ENCODE data around the gene SUMO3. TPM values are rescaled to one million over a fixed set of nuclear protein-coding genes. Genes with fewer than 3 reads are reported as not detected.

Gene SUMO3
- total and polyA plus RNA-seq, 2 of the 13 experiments (the other 11 are each of a cell fraction or from before 2014, with no cell fraction given): 51.4 to 92.4 TPM

GRCh38 chr21:44800971-44801467 is 16.8 kb downstream of the SUMO3 start:
- in situ Hi-C loops (cut with HindIII; ENCODE audit: extremely low pct_ligation_motif_present, low pct_unique_long_range_greater_than_20kb): loop anchor here (5.0 kb wide), 2 partner anchors 46 to 111 kb away; no protein-coding TSS in a partner anchor
- Histone ChIP-seq H3K9me3 (ENCODE audit: low read length) (no peaks in the 10 kb centered on the region), H3K4me2 (ENCODE audit: low read depth, low read length) (peak overlapping the region; percentile 99), H3K27me3 (ENCODE audit: control insufficient read depth in 1 of 2, insufficient read depth in 2 of 2, low read length in 2 of 2) (no peaks in the 10 kb centered on the region; a peak in 1 of 5 replicates), H3K27ac (ENCODE audit: extremely low read length, insufficient read depth, low read length) (peak overlapping the region; percentile 88), H3K79me2 (ENCODE audit: insufficient read depth, low read length) (peaks cover 56% of the 10 kb centered on the region), H3K4me1 (ENCODE audit: insufficient read depth, low read length) (peaks cover 51% of the 10 kb centered on the region), H3K36me3 (replicated peaks in 1 of 2; ENCODE audit: control insufficient read depth in 1 of 2, insufficient read depth in 2 of 2, low read length in 2 of 2) (peaks cover 3 to 25% of the 10 kb centered on the region in 2 experiments), H4K20me1 (ENCODE audit: insufficient read depth, low read length) (peaks cover 14% of the 10 kb centered on the region), H3K4me3 (replicated peaks in 1 of 3; ENCODE audit: insufficient read depth in 1 of 3, low read depth in 2 of 3, low read length in 3 of 3) (peak overlapping the region; percentile 79 to 86 (median 80)), H2AFZ (ENCODE audit: low read length) (no peak overlapping the region), H3K9ac (ENCODE audit: insufficient read depth, low read depth, low read length) (peak overlapping the region; percentile 85)
- ATAC-seq: peak; percentile 46
- intact Hi-C loops (cut with micrococcal nuclease; ENCODE audit: unreplicated experiment): loop anchor here (1.0 to 5.0 kb wide), 5 partner anchors 45 to 131 kb away; partner anchors contain the start of gene PTTG1IP
- BruUV-seq (replicated peaks): no TSS peak
- ChIA-PET CTCF (ENCODE audit: low intra/inter-chr PET ratio, low total read pairs) (interaction anchor here (1.7 kb wide), 2 partner anchors 45 to 111 kb away, joined by 4 to 7 read pairs; no protein-coding TSS in a partner anchor), POLR2A (interaction anchor here (0.6 to 5.6 kb wide), 20 partner anchors 8 to 295 kb away, joined by 3 to 31 read pairs (median 6); partner anchors contain the start of genes PTTG1IP and SUMO3)
- 2% methylated on average over 17 of the region's 17 CpGs for WGBS (ENCODE audit: low lambda C conversion rate)
- no peak for FAIRE-seq
- peak; percentile 44 for DNase-seq (ENCODE audit: low spot score)
- TF ChIP-seq SNAI1 (CRISPR knock-in tag; IDR thresholded peaks at IDR 0.05; ENCODE audit: borderline replicate concordance) (0 out of 2 replicates have a peak, but pooled peaks have one; percentile 4), ZNF839 (CRISPR knock-in tag; IDR thresholded peaks at IDR 0.05; ENCODE audit: borderline replicate concordance) (no peak), LCORL (IDR thresholded peaks at IDR 0.05) (no peak), LCORL (CRISPR knock-in tag; IDR thresholded peaks at IDR 0.05) (0 out of 2 replicates have a peak, but pooled peaks have one; percentile 13), HDAC1 (CRISPR knock-in tag; IDR thresholded peaks at IDR 0.05) (no peak), SNRNP70 (IDR thresholded peaks at IDR 0.05; ENCODE audit: low read depth, low read length) (no peak), ZNF792 (CRISPR knock-in tag; IDR thresholded peaks at IDR 0.05) (no peak), ZNF264 (CRISPR knock-in tag; IDR thresholded peaks at IDR 0.05) (0 out of 2 replicates have a peak, but pooled peaks have one; percentile 27), SRSF4 (IDR thresholded peaks at IDR 0.05; ENCODE audit: low read depth, low read length, poor library complexity, severe bottlenecking) (no peak), ZNF224 (CRISPR knock-in tag; IDR thresholded peaks at IDR 0.05) (0 out of 2 replicates have a peak, but pooled peaks have one; percentile 8), THAP7 (CRISPR knock-in tag; IDR thresholded peaks at IDR 0.05) (no peak), ZNF790 (CRISPR knock-in tag; IDR thresholded peaks at IDR 0.05; ENCODE audit: borderline replicate concordance) (no peak), TCF12 (IDR thresholded peaks at IDR 0.05) (no peak), TCF12 (CRISPR knock-in tag; IDR thresholded peaks at IDR 0.05) (no peak)
- TF ChIP-seq, protein P1, sequence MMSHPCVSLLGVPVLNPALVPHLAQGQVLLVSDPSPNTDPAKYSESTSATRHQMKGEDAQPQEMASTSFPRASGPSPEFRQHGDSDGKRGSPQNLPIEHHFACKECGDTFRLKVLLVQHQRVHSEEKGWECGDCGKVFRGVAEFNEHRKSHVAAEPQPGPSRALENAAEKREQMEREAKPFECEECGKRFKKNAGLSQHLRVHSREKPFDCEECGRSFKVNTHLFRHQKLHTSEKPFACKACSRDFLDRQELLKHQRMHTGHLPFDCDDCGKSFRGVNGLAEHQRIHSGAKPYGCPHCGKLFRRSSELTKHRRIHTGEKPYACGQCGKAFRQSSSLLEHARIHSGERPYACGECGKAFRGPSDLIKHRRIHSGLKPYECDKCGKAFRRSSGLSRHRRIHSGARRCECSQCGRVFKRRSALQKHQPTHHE (CRISPR knock-in tag; IDR thresholded peaks at IDR 0.05; ENCODE audit: borderline replicate concordance): no peak
- TF ChIP-seq, protein P2, sequence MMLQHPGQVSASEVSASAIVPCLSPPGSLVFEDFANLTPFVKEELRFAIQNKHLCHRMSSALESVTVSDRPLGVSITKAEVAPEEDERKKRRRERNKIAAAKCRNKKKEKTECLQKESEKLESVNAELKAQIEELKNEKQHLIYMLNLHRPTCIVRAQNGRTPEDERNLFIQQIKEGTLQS (CRISPR knock-in tag; IDR thresholded peaks at IDR 0.05): no peak
- TF ChIP-seq, protein P3, sequence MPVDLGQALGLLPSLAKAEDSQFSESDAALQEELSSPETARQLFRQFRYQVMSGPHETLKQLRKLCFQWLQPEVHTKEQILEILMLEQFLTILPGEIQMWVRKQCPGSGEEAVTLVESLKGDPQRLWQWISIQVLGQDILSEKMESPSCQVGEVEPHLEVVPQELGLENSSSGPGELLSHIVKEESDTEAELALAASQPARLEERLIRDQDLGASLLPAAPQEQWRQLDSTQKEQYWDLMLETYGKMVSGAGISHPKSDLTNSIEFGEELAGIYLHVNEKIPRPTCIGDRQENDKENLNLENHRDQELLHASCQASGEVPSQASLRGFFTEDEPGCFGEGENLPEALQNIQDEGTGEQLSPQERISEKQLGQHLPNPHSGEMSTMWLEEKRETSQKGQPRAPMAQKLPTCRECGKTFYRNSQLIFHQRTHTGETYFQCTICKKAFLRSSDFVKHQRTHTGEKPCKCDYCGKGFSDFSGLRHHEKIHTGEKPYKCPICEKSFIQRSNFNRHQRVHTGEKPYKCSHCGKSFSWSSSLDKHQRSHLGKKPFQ (CRISPR knock-in tag; IDR thresholded peaks at IDR 0.05; ENCODE audit: insufficient replicate concordance): peak; percentile 55
- TF ChIP-seq, protein P4, sequence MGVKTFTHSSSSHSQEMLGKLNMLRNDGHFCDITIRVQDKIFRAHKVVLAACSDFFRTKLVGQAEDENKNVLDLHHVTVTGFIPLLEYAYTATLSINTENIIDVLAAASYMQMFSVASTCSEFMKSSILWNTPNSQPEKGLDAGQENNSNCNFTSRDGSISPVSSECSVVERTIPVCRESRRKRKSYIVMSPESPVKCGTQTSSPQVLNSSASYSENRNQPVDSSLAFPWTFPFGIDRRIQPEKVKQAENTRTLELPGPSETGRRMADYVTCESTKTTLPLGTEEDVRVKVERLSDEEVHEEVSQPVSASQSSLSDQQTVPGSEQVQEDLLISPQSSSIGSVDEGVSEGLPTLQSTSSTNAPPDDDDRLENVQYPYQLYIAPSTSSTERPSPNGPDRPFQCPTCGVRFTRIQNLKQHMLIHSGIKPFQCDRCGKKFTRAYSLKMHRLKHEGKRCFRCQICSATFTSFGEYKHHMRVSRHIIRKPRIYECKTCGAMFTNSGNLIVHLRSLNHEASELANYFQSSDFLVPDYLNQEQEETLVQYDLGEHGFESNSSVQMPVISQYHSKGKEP (CRISPR knock-in tag; IDR thresholded peaks at IDR 0.05): no peak
